HCT116 (cell line): ENCODE data around the gene PEX19. TPM values are rescaled to one million over a fixed set of nuclear protein-coding genes. Genes with fewer than 3 reads are reported as not detected.

ENCODE experiments used
- ATAC-seq: fragments of 200-7000 bp; cut with Tn5 transposase; 2 replicates; pipeline ENCODE4 v1.9.1; 2020; ENCODE audit warnings: mild to moderate bottlenecking, moderate library complexity
- BruUV-seq: library from RNA; stranded (reverse); fragments of 400-500 nt; replicated peaks from 2 replicates; lab custom pipeline; 2021; lab: Mats Ljungman, UMichigan
- CTCF ChIA-PET: fragments of 300-600 bp; sonication (Branson Sonifier 250); formaldehyde crosslinking; loops from one replicate; lab custom pipeline; 2021; ENCODE audit warnings: antibody characterized with exemption; lab: Charles Lee
- POLR2A ChIA-PET: fragments of 300-600, 350-600 bp; sonication (Branson Sonifier 250); formaldehyde crosslinking; loops from one replicate; lab custom pipeline; 2021; ENCODE audit warnings: antibody characterized with exemption; lab: Charles Lee
- RAD21 ChIA-PET, 2 experiments: fragments of 300-600 bp; sonication (Branson Sonifier 250); formaldehyde crosslinking; loops; one replicate each; lab custom pipeline; 2023; ENCODE audit warnings: low total read pairs in 2 of 2; ENCODE audit not compliant: uncharacterized antibody in 2 of 2, unreplicated experiment in 2 of 2, low non-redundant PET in 1 of 2; lab: Charles Lee
- DNase-seq: peaks from one replicate; pipeline ENCODE4 v3.0.0-alpha.2; 2010; ENCODE audit warnings: low read depth, low spot score
- H2AFZ ChIP-seq: fragments of 200-600 bp; shearing (Covaris generic), sonication (generic); 2 replicates; pipeline ENCODE4 v1.6.1; 2017; ENCODE audit warnings: low read depth, mixed run types, mixed read lengths, antibody characterized with exemption, low read length; ENCODE audit not compliant: poor library complexity, severe bottlenecking
- H3K27ac ChIP-seq: 2 replicates; pipeline ENCODE4 v1.5.1; 2012; ENCODE audit warnings: low read depth, low read length
- H3K27me3 ChIP-seq: fragments of 200-600 bp; sonication (generic); 2 replicates; pipeline ENCODE4 v1.6.1; 2016; ENCODE audit warnings: mixed run types, low read length, mixed read lengths; ENCODE audit not compliant: insufficient read depth
- H3K36me3 ChIP-seq, 2 experiments: fragments of 200-500 bp in 1 of 2; fragments of 200-600 bp in 1 of 2; sonication (Bioruptor generic) in 1 of 2; sonication (generic) in 1 of 2; 2 replicates each; pipeline versions ENCODE4 v1.5.1 to v1.6.1; 2014 to 2016; ENCODE audit warnings: low read length in 2 of 2, inconsistent platforms in 1 of 2, mixed read lengths in 1 of 2, mixed run types in 1 of 2; ENCODE audit not compliant: insufficient read depth in 2 of 2, control insufficient read depth in 1 of 2
- H3K4me1 ChIP-seq, 2 experiments: fragments of 200-600 bp in 1 of 2; sonication (generic) in 1 of 2; 2 replicates each; pipeline versions ENCODE4 v1.5.1 to v1.6.1; 2012 to 2017; ENCODE audit warnings: low read length in 2 of 2, inconsistent platforms in 1 of 2, mild to moderate bottlenecking in 1 of 2, mixed read lengths in 1 of 2, mixed run types in 1 of 2, moderate library complexity in 1 of 2; ENCODE audit not compliant: insufficient read depth in 2 of 2, control insufficient read depth in 1 of 2
- H3K4me2 ChIP-seq: fragments of 200-600 bp; sonication (generic); 2 replicates; pipeline ENCODE4 v1.6.1; 2017; ENCODE audit warnings: mixed run types, low read length, mixed read lengths
- H3K4me3 ChIP-seq, 2 experiments: fragments of 200-600 bp in 1 of 2; sonication (generic) in 1 of 2; replicated peaks in 1 of 2; 2 replicates each; pipeline ENCODE4 v1.5.1; 2011 to 2016; ENCODE audit warnings: low read length in 2 of 2, control low read depth in 1 of 2, low read depth in 1 of 2, mild to moderate bottlenecking in 1 of 2, mixed read lengths in 1 of 2, mixed run types in 1 of 2
- H3K79me2 ChIP-seq: fragments of 200-600 bp; sonication (generic); 2 replicates; pipeline ENCODE4 v1.6.1; 2017; ENCODE audit warnings: mild to moderate bottlenecking, mixed run types, low read length, moderate library complexity, mixed read lengths; ENCODE audit not compliant: insufficient read depth
- H3K9ac ChIP-seq: fragments of 200-600 bp; sonication (generic); 2 replicates; pipeline ENCODE4 v1.6.1; 2016; ENCODE audit warnings: low read length, mixed read lengths
- H3K9me2 ChIP-seq: fragments of 200-600 bp; sonication (generic), shearing (Covaris generic); 2 replicates; pipeline ENCODE4 v1.6.1; 2017; ENCODE audit warnings: mixed run types, mild to moderate bottlenecking, moderate library complexity; ENCODE audit not compliant: insufficient read depth
- H3K9me3 ChIP-seq, 2 experiments: fragments of 200-500 bp in 1 of 2; fragments of 200-600 bp in 1 of 2; sonication (Bioruptor generic) in 1 of 2; sonication (generic) in 1 of 2; 2 replicates each; pipeline ENCODE4 v1.6.1; 2014 to 2017; ENCODE audit warnings: low read length in 2 of 2, mixed read lengths in 2 of 2, inconsistent platforms in 1 of 2, low read depth in 1 of 2, mild to moderate bottlenecking in 1 of 2, mixed run types in 1 of 2, moderate library complexity in 1 of 2; ENCODE audit not compliant: control insufficient read depth in 1 of 2, insufficient read depth in 1 of 2
- H4K20me1 ChIP-seq: fragments of 200-600 bp; sonication (generic), shearing (Covaris generic); 2 replicates; pipeline ENCODE4 v1.6.1; 2017; ENCODE audit warnings: mixed run types, mild to moderate bottlenecking, moderate library complexity; ENCODE audit not compliant: insufficient read depth
- CEBPB ChIP-seq: IDR thresholded peaks from 2 replicates; pipeline ENCODE4 v1.6.1; 2012; ENCODE audit warnings: low read depth
- EGR1 ChIP-seq: IDR thresholded peaks from 2 replicates; pipeline ENCODE4 v1.6.1; 2012; ENCODE audit warnings: low read depth
- ELF1 ChIP-seq: IDR thresholded peaks from 2 replicates; pipeline ENCODE4 v1.6.1; 2012; ENCODE audit warnings: low read depth, borderline replicate concordance
- EZH2phosphoT487 ChIP-seq: fragments of 200-600 bp; IDR thresholded peaks from 2 replicates; pipeline ENCODE4 v1.6.1; 2018; ENCODE audit warnings: antibody characterized with exemption, borderline replicate concordance
- JUND ChIP-seq: IDR thresholded peaks from 2 replicates; pipeline ENCODE4 v1.6.1; 2012
- POLR2A ChIP-seq: IDR thresholded peaks from 2 replicates; pipeline ENCODE4 v1.7.0; 2011; ENCODE audit warnings: borderline replicate concordance; ENCODE audit not compliant: insufficient read depth, insufficient read length; ENCODE audit errors: extremely low read depth
- RAD21 ChIP-seq: IDR thresholded peaks from 2 replicates; pipeline ENCODE4 v1.6.1; 2012; ENCODE audit warnings: low read depth, mild to moderate bottlenecking
- SIN3A ChIP-seq: IDR thresholded peaks from 2 replicates; pipeline ENCODE4 v1.6.1; 2012; ENCODE audit warnings: low read depth
- SP1 ChIP-seq: IDR thresholded peaks from 2 replicates; pipeline ENCODE4 v1.6.1; 2012; ENCODE audit warnings: low read depth
- TCF7L2 ChIP-seq: IDR thresholded peaks from 2 replicates; pipeline ENCODE4 v1.7.0; 2011; ENCODE audit warnings: borderline replicate concordance, inconsistent platforms; ENCODE audit not compliant: insufficient read depth, insufficient read length; ENCODE audit errors: extremely low read depth
- ZNF274 ChIP-seq: fragments of 200-500 bp; sonication (Bioruptor generic); IDR thresholded peaks from 2 replicates; pipeline ENCODE4 v1.6.1; 2014; ENCODE audit warnings: mild to moderate bottlenecking, low read depth, low read length, inconsistent platforms
- intact Hi-C: fragments of 100-400 bp; cut with micrococcal nuclease; formaldehyde crosslinking; loops from 2 replicates; pipeline ENCODE4 v1.10.0; 2022
- total RNA-seq: library from RNA; stranded (reverse); gene quantifications from one replicate; pipeline ENCODE4 v1.2.1, GENCODE V29; 2021; ENCODE audit not compliant: unreplicated experiment
- TF ChIP-seq, protein P1 (sequence below), 3 experiments: fragments of 200-600 bp in 1 of 3; sonication (generic) in 1 of 3; IDR thresholded peaks in 2 of 3; conservative IDR thresholded peaks in 1 of 3; 2 replicates each; pipeline ENCODE4 v1.5.1; 2012 to 2017; ENCODE audit warnings: low read depth in 2 of 3, low read length in 2 of 3, antibody characterized with exemption in 1 of 3, borderline replicate concordance in 1 of 3, control low read depth in 1 of 3, mild to moderate bottlenecking in 1 of 3, mixed read lengths in 1 of 3, mixed run types in 1 of 3, moderate library complexity in 1 of 3; ENCODE audit not compliant: insufficient read depth in 1 of 3
- TF ChIP-seq, protein P2 (sequence below): IDR thresholded peaks from 2 replicates; pipeline ENCODE4 v1.6.1; 2011; ENCODE audit warnings: mild to moderate bottlenecking, low read length, moderate library complexity; ENCODE audit not compliant: insufficient replicate concordance; ENCODE audit errors: extremely low read depth
- TF ChIP-seq, protein P3 (sequence below): IDR thresholded peaks from 2 replicates; pipeline ENCODE4 v1.6.1; 2012

PEX19 gene
- total RNA-seq, 1 experiment from 2014 or later = 35.9 TPM

DNA sequence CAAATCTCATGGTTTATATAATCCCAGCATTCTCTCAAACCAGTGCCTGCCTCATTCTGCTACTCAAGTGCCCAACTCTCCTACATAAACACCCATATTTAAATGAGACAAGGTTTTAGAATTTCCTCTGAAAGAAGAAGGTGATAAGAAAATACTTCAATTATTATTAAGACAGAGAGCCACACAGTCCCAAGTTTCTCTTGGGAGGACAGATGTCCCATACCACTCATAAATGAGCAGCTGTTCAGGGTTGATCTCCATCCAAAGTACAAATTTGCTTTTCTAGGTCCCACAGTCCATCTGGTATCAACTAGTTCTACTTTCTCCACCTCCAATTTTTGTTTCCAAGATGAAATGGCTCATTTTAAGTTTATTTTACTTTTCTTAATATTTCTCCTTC is 33.9 kb downstream of the PEX19 start (continued):
- no peak for TF ChIP-seq RAD21
- no peak for TF ChIP-seq TCF7L2
- TF ChIP-seq, all 23 proteins: peak for 0

DNA sequence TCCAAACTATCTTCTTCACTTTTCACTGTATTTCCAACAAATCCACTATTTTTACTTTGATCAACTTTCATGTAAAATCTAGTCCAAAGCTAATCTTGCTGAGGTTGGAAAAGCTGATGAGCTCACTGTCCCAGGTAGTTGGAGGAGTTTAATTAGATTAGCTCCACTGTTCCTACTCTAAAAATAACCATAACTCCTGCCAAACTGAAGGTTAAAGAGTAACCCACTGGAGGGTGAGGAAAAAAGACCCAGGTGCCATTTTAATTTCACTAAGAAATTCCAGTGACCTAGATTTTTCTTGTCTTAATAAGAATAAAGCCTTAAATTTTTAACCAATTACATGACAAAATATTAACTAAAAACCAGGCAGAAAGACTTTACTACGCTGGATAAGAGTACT is 37.9 kb downstream of the PEX19 start:
- no TSS peak for BruUV-seq
- intact Hi-C loops = no loop called here
- no peaks in the 10 kb centered on the region for H3K4me1 ChIP-seq
- POLR2A ChIA-PET = no interaction called here
- H3K4me2 ChIP-seq = no peak overlapping the region
- H3K36me3 ChIP-seq = peaks cover 2 to 4% of the 10 kb centered on the region in 2 experiments; a peak in 2 of 4 replicates
- H3K9ac ChIP-seq = no peak overlapping the region
- CTCF ChIA-PET = interaction anchor here (1.0 to 2.7 kb wide), 2 partner anchors 47 to 54 kb away, joined by 3 to 11 read pairs; no protein-coding TSS in a partner anchor
- TF ChIP-seq RAD21 = no peak
- TF ChIP-seq ELF1 = no peak
- TF ChIP-seq, all 23 proteins: peak for 0
- Histone ChIP-seq H3K27ac (no peak overlapping the region), H3K9me2 (no peaks in the 10 kb centered on the region), H3K4me3 (no peak overlapping the region), H3K79me2 (peaks cover 73% of the 10 kb centered on the region), H3K9me3 (no peaks in the 10 kb centered on the region), H4K20me1 (no peaks in the 10 kb centered on the region), H3K27me3 (no peaks in the 10 kb centered on the region), H2AFZ (no peak overlapping the region)
- ATAC-seq = no peak
- DNase-seq = no peak
- RAD21 ChIA-PET = no interaction called here

DNA sequence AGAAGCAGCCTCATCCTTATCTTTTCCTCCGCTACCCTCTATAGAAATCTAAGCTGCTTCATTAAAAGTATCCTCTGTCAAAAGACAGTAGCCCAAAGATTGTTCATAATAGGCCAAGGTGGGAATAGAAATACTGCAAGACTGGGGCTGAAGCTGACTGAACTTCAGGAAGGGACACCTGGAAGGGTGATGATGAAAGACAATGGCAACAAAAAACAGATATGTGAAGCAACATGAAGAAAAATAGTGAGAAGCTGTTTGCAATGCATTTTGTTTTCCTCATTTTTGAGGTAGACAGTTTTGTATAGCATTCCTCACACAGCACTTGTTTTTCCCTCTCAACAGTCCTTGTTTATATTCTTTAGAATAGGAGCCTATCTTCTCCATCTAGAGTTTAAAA is 39.5 kb downstream of the PEX19 start:
- Histone ChIP-seq H3K36me3 (peaks cover 2 to 9% of the 10 kb centered on the region in 2 experiments; a peak in 2 of 4 replicates), H3K27ac (no peak overlapping the region), H3K4me2 (no peak overlapping the region), H3K79me2 (peaks cover 60% of the 10 kb centered on the region), H4K20me1 (no peaks in the 10 kb centered on the region), H3K4me1 (no peaks in the 10 kb centered on the region), H3K27me3 (no peaks in the 10 kb centered on the region), H3K4me3 (no peak overlapping the region), H2AFZ (no peak overlapping the region), H3K9me2 (no peaks in the 10 kb centered on the region), H3K9me3 (no peaks in the 10 kb centered on the region), H3K9ac (no peak overlapping the region)
- BruUV-seq = no TSS peak
- ATAC-seq = no peak
- intact Hi-C loops = no loop called here
- no peak for DNase-seq
- RAD21 ChIA-PET = interaction anchor here in 1 of 2 experiments (0.9 to 1.0 kb wide), 2 partner anchors 46 to 52 kb away, joined by 3 to 4 read pairs; no protein-coding TSS in a partner anchor
- CTCF ChIA-PET = interaction anchor here (1.2 kb wide), 1 partner anchor 47 kb away, joined by 3 read pairs; no protein-coding TSS in a partner anchor
- POLR2A ChIA-PET = no interaction called here
- TF ChIP-seq CEBPB = no peak
- no peak for TF ChIP-seq JUND
- TF ChIP-seq, protein P1, sequence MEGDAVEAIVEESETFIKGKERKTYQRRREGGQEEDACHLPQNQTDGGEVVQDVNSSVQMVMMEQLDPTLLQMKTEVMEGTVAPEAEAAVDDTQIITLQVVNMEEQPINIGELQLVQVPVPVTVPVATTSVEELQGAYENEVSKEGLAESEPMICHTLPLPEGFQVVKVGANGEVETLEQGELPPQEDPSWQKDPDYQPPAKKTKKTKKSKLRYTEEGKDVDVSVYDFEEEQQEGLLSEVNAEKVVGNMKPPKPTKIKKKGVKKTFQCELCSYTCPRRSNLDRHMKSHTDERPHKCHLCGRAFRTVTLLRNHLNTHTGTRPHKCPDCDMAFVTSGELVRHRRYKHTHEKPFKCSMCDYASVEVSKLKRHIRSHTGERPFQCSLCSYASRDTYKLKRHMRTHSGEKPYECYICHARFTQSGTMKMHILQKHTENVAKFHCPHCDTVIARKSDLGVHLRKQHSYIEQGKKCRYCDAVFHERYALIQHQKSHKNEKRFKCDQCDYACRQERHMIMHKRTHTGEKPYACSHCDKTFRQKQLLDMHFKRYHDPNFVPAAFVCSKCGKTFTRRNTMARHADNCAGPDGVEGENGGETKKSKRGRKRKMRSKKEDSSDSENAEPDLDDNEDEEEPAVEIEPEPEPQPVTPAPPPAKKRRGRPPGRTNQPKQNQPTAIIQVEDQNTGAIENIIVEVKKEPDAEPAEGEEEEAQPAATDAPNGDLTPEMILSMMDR (IDR thresholded peaks at IDR 0.05 in 2 of 3, conservative IDR thresholded peaks at IDR 0.05 in 1 of 3; ENCODE audit: borderline replicate concordance in 1 of 3, insufficient read depth in 1 of 3, low read depth in 2 of 3, low read length in 2 of 3) = no peak
- TF ChIP-seq TCF7L2 = no peak
- no peak for TF ChIP-seq ZNF274
- TF ChIP-seq, protein P2, sequence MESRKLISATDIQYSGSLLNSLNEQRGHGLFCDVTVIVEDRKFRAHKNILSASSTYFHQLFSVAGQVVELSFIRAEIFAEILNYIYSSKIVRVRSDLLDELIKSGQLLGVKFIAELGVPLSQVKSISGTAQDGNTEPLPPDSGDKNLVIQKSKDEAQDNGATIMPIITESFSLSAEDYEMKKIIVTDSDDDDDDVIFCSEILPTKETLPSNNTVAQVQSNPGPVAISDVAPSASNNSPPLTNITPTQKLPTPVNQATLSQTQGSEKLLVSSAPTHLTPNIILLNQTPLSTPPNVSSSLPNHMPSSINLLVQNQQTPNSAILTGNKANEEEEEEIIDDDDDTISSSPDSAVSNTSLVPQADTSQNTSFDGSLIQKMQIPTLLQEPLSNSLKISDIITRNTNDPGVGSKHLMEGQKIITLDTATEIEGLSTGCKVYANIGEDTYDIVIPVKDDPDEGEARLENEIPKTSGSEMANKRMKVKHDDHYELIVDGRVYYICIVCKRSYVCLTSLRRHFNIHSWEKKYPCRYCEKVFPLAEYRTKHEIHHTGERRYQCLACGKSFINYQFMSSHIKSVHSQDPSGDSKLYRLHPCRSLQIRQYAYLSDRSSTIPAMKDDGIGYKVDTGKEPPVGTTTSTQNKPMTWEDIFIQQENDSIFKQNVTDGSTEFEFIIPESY = no peak
- TF ChIP-seq EGR1 = no peak
- no peak for TF ChIP-seq SIN3A
- TF ChIP-seq ELF1 = no peak
- TF ChIP-seq, protein P3, sequence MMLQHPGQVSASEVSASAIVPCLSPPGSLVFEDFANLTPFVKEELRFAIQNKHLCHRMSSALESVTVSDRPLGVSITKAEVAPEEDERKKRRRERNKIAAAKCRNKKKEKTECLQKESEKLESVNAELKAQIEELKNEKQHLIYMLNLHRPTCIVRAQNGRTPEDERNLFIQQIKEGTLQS = no peak
- TF ChIP-seq POLR2A = no peak
- TF ChIP-seq SP1 = no peak
- no peak for TF ChIP-seq EZH2phosphoT487
- no peak for TF ChIP-seq RAD21
